Measurements from ENCODE around the gene MED12L.

MED12L gene

GRCh38 chr3:151276687-151277042 is 191.2 kb downstream of the MED12L start:
- H3K27me3 ChIP-seq (ENCODE audit: control insufficient read depth, insufficient read depth, low read length), result no peaks in the 10 kb centered on the region
- H3K36me3 ChIP-seq (ENCODE audit: control insufficient read depth, insufficient read depth, low read length), result no peaks in the 10 kb centered on the region
- peaks cover 7% of the 10 kb centered on the region; the same call in 1 of the 2 replicates for H3K4me1 ChIP-seq (ENCODE audit: control insufficient read depth, insufficient read depth, low read length)
- no peaks in the 10 kb centered on the region for H3K9me3 ChIP-seq (ENCODE audit: control insufficient read depth, insufficient read depth, low read length)
- peak overlapping the region; percentile 45 for H3K27ac ChIP-seq (ENCODE audit: low read depth, low read length)
- no peak overlapping the region for H3K9ac ChIP-seq (ENCODE audit: low read depth, low read length)
- H3K4me3 ChIP-seq (ENCODE audit: low read depth, low read length), result no peak overlapping the region

DNA sequence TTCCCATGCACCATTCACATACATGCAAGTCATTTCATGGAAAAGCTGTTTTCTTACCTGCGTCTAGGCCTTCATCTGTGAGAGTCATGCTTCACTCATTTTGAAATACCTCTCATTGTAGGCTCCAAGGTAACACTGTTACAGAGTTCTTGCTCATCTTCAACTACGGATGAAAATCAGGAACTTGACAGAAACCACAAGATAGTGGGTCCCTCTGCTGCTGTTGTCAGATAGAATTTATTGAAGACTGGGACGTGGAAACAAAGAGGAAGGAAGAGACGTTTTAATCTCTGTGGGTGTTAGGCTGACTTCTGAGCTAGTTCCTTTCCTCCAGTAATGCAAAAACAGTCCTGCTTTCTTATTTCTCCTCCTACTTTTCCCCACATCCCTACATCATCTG is 192.8 kb downstream of the MED12L start, which contains the start of gene P2RY14:
TSS of gene P2RY14 (minus strand) at position 313 of the 400 bp plus-strand sequence. CDS start 64,226 bp downstream, outside the sequence.
- no peaks in the 10 kb centered on the region for H3K27me3 ChIP-seq (ENCODE audit: control insufficient read depth, insufficient read depth, low read length)
- peaks cover 7% of the 10 kb centered on the region; the same call in 1 of the 2 replicates for H3K4me1 ChIP-seq (ENCODE audit: control insufficient read depth, insufficient read depth, low read length)
- no peak within 1 kb of the TSS for H3K9ac ChIP-seq (ENCODE audit: low read depth, low read length)
- H3K4me3 ChIP-seq (ENCODE audit: low read depth, low read length), result no peak within 1 kb of the TSS
- H3K9me3 ChIP-seq (ENCODE audit: control insufficient read depth, insufficient read depth, low read length), result no peaks in the 10 kb centered on the region
- no peak within 1 kb of the TSS for H3K27ac ChIP-seq (ENCODE audit: low read depth, low read length)
- H3K36me3 ChIP-seq (ENCODE audit: control insufficient read depth, insufficient read depth, low read length), result no peaks in the 10 kb centered on the region

GRCh38 chr3:151281671-151282324 is 196.3 kb downstream of the MED12L start:
- Histone ChIP-seq H3K4me1 (ENCODE audit: control insufficient read depth, insufficient read depth, low read length) (0 out of 2 replicates have a peak, but pooled peaks cover 7% of the 10 kb centered on the region), H3K27me3 (ENCODE audit: control insufficient read depth, insufficient read depth, low read length) (no peaks in the 10 kb centered on the region), H3K36me3 (ENCODE audit: control insufficient read depth, insufficient read depth, low read length) (no peaks in the 10 kb centered on the region), H3K27ac (ENCODE audit: low read depth, low read length) (no peak overlapping the region), H3K9me3 (ENCODE audit: control insufficient read depth, insufficient read depth, low read length) (no peaks in the 10 kb centered on the region), H3K9ac (ENCODE audit: low read depth, low read length) (no peak overlapping the region), H3K4me3 (ENCODE audit: low read depth, low read length) (no peak overlapping the region)

- H3K9ac ChIP-seq (ENCODE audit: low read depth, low read length), result no peak overlapping the region
- no peaks in the 10 kb centered on the region for H3K27me3 ChIP-seq (ENCODE audit: control insufficient read depth, insufficient read depth, low read length)
- H3K4me1 ChIP-seq (ENCODE audit: control insufficient read depth, insufficient read depth, low read length), result 0 out of 2 replicates have a peak, but pooled peaks cover 7% of the 10 kb centered on the region
- no peaks in the 10 kb centered on the region for H3K36me3 ChIP-seq (ENCODE audit: control insufficient read depth, insufficient read depth, low read length)
- no peaks in the 10 kb centered on the region for H3K9me3 ChIP-seq (ENCODE audit: control insufficient read depth, insufficient read depth, low read length)
- no peak overlapping the region for H3K4me3 ChIP-seq (ENCODE audit: low read depth, low read length)
- no peak overlapping the region for H3K27ac ChIP-seq (ENCODE audit: low read depth, low read length)
Measured at GRCh38 chr3:151282921-151283320, 197.5 kb downstream of the MED12L start.

DNA sequence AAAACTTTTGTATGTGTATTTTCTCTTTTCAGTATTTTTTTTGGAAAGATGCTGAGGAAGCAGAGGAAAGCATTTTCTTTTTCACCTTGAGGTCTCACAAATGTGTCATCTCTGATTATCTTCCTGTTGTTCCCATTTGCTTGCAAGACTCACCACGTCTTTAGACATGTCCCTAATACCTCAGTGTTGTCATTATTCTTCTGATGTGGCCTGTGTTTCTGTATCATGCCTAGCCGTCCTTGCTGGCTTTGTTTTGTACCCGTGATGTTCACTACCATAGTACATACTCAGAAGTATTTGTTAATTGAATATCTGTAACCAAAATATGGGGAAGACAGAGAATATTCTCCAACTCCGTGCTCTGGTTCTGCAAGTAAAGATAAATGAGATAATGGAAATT is 197.9 kb downstream of the MED12L start:
- no peak overlapping the region for H3K27ac ChIP-seq (ENCODE audit: low read depth, low read length)
- H3K4me1 ChIP-seq (ENCODE audit: control insufficient read depth, insufficient read depth, low read length), result 0 out of 2 replicates have a peak, but pooled peaks cover 7% of the 10 kb centered on the region
- H3K4me3 ChIP-seq (ENCODE audit: low read depth, low read length), result no peak overlapping the region

GRCh38 chr3:151283907-151284461 is 198.5 kb downstream of the MED12L start:
- Histone ChIP-seq H3K4me3 (ENCODE audit: low read depth, low read length) (no peak overlapping the region), H3K36me3 (ENCODE audit: control insufficient read depth, insufficient read depth, low read length) (no peaks in the 10 kb centered on the region), H3K9ac (ENCODE audit: low read depth, low read length) (no peak overlapping the region), H3K27me3 (ENCODE audit: control insufficient read depth, insufficient read depth, low read length) (no peaks in the 10 kb centered on the region), H3K9me3 (ENCODE audit: control insufficient read depth, insufficient read depth, low read length) (no peaks in the 10 kb centered on the region), H3K4me1 (ENCODE audit: control insufficient read depth, insufficient read depth, low read length) (0 out of 2 replicates have a peak, but pooled peaks cover 7% of the 10 kb centered on the region), H3K27ac (ENCODE audit: low read depth, low read length) (no peak overlapping the region)

More for the DNA sequence above, 197.9 kb downstream of the MED12L start:
- Histone ChIP-seq H3K36me3 (ENCODE audit: control insufficient read depth, insufficient read depth, low read length) (no peaks in the 10 kb centered on the region), H3K9ac (ENCODE audit: low read depth, low read length) (no peak overlapping the region), H3K27me3 (ENCODE audit: control insufficient read depth, insufficient read depth, low read length) (no peaks in the 10 kb centered on the region), H3K9me3 (ENCODE audit: control insufficient read depth, insufficient read depth, low read length) (no peaks in the 10 kb centered on the region)

DNA sequence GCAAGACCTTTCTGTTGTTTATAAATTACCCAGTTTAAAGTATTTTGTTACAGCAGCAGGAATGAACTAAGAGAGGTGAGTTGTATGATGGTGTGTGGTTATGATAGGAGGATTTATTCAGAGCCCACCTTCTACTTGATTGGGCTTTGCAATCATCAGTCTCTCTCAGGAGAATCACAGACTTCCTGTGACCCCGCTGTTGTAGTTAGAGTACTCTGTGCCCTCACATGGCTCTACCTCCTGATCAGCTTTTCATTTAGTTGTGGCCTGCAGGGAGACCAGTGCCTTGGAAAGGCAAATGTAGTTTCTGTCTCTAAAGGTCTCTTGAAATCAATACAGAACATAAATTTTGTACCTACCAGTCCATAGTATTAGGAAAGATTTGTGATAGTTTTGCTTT is 200.5 kb downstream of the MED12L start:
- H3K9me3 ChIP-seq (ENCODE audit: control insufficient read depth, insufficient read depth, low read length), result no peaks in the 10 kb centered on the region
- no peaks in the 10 kb centered on the region for H3K27me3 ChIP-seq (ENCODE audit: control insufficient read depth, insufficient read depth, low read length)
- H3K27ac ChIP-seq (ENCODE audit: low read depth, low read length), result no peak overlapping the region
- 0 out of 2 replicates have a peak, but pooled peaks cover 7% of the 10 kb centered on the region for H3K4me1 ChIP-seq (ENCODE audit: control insufficient read depth, insufficient read depth, low read length)
- H3K9ac ChIP-seq (ENCODE audit: low read depth, low read length), result no peak overlapping the region
- H3K4me3 ChIP-seq (ENCODE audit: low read depth, low read length), result no peak overlapping the region
- H3K36me3 ChIP-seq (ENCODE audit: control insufficient read depth, insufficient read depth, low read length), result no peaks in the 10 kb centered on the region

GRCh38 chr3:151289445-151289844 is 204.0 kb downstream of the MED12L start:
- Histone ChIP-seq H3K27me3 (ENCODE audit: control insufficient read depth, insufficient read depth, low read length) (no peaks in the 10 kb centered on the region), H3K27ac (ENCODE audit: low read depth, low read length) (no peak overlapping the region), H3K4me3 (ENCODE audit: low read depth, low read length) (no peak overlapping the region), H3K4me1 (ENCODE audit: control insufficient read depth, insufficient read depth, low read length) (0 out of 2 replicates have a peak, but pooled peaks cover 7% of the 10 kb centered on the region), H3K36me3 (ENCODE audit: control insufficient read depth, insufficient read depth, low read length) (no peaks in the 10 kb centered on the region), H3K9ac (ENCODE audit: low read depth, low read length) (no peak overlapping the region), H3K9me3 (ENCODE audit: control insufficient read depth, insufficient read depth, low read length) (no peaks in the 10 kb centered on the region)

DNA sequence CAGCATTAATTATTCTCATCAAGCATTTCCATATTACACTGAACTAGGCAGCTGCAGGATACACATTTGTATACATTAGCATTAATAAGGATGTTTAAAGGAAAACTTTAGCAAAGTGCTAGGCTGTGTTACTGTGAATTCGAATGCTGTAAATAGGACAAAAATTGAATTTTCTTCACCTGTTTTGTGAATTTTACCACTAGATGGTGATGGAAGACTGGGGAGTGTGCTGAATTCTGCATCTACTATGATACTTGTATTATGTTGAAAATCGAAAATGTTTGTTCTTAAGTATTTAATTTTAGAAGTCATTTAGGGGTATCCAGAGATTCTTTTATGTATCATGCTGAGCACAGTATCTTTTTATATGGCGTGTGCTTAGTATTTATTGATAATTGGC is 205.2 kb downstream of the MED12L start:
- no peak overlapping the region for H3K9ac ChIP-seq (ENCODE audit: low read depth, low read length)
- no peaks in the 10 kb centered on the region for H3K36me3 ChIP-seq (ENCODE audit: control insufficient read depth, insufficient read depth, low read length)
- no peaks in the 10 kb centered on the region for H3K9me3 ChIP-seq (ENCODE audit: control insufficient read depth, insufficient read depth, low read length)
- H3K4me3 ChIP-seq (ENCODE audit: low read depth, low read length), result no peak overlapping the region
- H3K4me1 ChIP-seq (ENCODE audit: control insufficient read depth, insufficient read depth, low read length), result 0 out of 2 replicates have a peak, but pooled peaks cover 7% of the 10 kb centered on the region
- no peaks in the 10 kb centered on the region for H3K27me3 ChIP-seq (ENCODE audit: control insufficient read depth, insufficient read depth, low read length)
- no peak overlapping the region for H3K27ac ChIP-seq (ENCODE audit: low read depth, low read length)

DNA sequence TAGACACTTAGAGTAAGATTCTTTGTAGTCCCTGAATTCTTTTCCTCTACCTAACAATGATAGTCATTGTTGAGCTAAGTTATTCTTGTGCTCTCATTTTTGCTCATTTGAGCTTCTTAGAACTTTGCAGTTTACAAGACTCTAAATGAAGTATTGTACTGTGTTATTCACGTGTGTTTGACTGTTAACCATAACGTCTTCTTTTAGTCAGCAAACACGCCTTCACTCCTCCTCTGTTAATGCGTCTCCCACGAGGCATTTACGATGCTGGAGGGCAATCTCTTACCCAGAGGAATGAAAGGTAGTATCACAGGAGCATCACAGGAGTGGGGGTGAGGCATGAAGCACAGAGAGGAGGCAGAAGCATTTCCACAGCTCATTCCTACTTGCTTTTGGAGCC is 207.7 kb downstream of the MED12L start:
- no peak overlapping the region for H3K4me3 ChIP-seq (ENCODE audit: low read depth, low read length)
- no peaks in the 10 kb centered on the region for H3K36me3 ChIP-seq (ENCODE audit: control insufficient read depth, insufficient read depth, low read length)

GRCh38 chr3:151296226-151296625 is 210.8 kb downstream of the MED12L start:
- no peaks in the 10 kb centered on the region for H3K36me3 ChIP-seq (ENCODE audit: control insufficient read depth, insufficient read depth, low read length)

More for the DNA sequence above, 207.7 kb downstream of the MED12L start:
- H3K9ac ChIP-seq (ENCODE audit: low read depth, low read length), result no peak overlapping the region
- no peaks in the 10 kb centered on the region for H3K9me3 ChIP-seq (ENCODE audit: control insufficient read depth, insufficient read depth, low read length)
- H3K27ac ChIP-seq (ENCODE audit: low read depth, low read length), result no peak overlapping the region
- no peaks in the 10 kb centered on the region for H3K4me1 ChIP-seq (ENCODE audit: control insufficient read depth, insufficient read depth, low read length)
- no peaks in the 10 kb centered on the region for H3K27me3 ChIP-seq (ENCODE audit: control insufficient read depth, insufficient read depth, low read length)

More at GRCh38 chr3:151296226-151296625, 210.8 kb downstream of the MED12L start:
- Histone ChIP-seq H3K9me3 (ENCODE audit: control insufficient read depth, insufficient read depth, low read length) (no peaks in the 10 kb centered on the region), H3K27me3 (ENCODE audit: control insufficient read depth, insufficient read depth, low read length) (no peaks in the 10 kb centered on the region), H3K4me3 (ENCODE audit: low read depth, low read length) (no peak overlapping the region), H3K4me1 (ENCODE audit: control insufficient read depth, insufficient read depth, low read length) (no peaks in the 10 kb centered on the region; the same call in 1 of the 2 replicates), H3K27ac (ENCODE audit: low read depth, low read length) (no peak overlapping the region), H3K9ac (ENCODE audit: low read depth, low read length) (no peak overlapping the region)

All from HUES48 (cell line).